Esophagus muscularis mucosa (tissue), 3 donors: ENCODE measurements around the gene RNF14.

Experiments used
- POLR2A ChIP-seq: fragments of 450-650 bp; IDR thresholded peaks from one replicate; pipeline ENCODE4 v1.6.1; 2017; ENCODE audit warnings: antibody characterized with exemption, moderate library complexity, mild to moderate bottlenecking, low read depth
- POLR2AphosphoS5 ChIP-seq, 2 donors: sonication (generic); formaldehyde crosslinking; IDR thresholded peaks; one replicate each; pipeline ENCODE4 v1.6.1; 2017; ENCODE audit warnings: antibody characterized with exemption in 2 of 2
- TF ChIP-seq, protein P1 (sequence below), 3 experiments: fragments of 200-600 bp in 2 of 3; fragments of 450-650 bp in 1 of 3; sonication (generic) in 2 of 3; IDR thresholded peaks; one replicate each; pipeline ENCODE4 v1.5.1; 2017 to 2019; ENCODE audit warnings: antibody characterized with exemption in 3 of 3, mild to moderate bottlenecking in 2 of 3, moderate library complexity in 1 of 3

- TF ChIP-seq, protein P1, sequence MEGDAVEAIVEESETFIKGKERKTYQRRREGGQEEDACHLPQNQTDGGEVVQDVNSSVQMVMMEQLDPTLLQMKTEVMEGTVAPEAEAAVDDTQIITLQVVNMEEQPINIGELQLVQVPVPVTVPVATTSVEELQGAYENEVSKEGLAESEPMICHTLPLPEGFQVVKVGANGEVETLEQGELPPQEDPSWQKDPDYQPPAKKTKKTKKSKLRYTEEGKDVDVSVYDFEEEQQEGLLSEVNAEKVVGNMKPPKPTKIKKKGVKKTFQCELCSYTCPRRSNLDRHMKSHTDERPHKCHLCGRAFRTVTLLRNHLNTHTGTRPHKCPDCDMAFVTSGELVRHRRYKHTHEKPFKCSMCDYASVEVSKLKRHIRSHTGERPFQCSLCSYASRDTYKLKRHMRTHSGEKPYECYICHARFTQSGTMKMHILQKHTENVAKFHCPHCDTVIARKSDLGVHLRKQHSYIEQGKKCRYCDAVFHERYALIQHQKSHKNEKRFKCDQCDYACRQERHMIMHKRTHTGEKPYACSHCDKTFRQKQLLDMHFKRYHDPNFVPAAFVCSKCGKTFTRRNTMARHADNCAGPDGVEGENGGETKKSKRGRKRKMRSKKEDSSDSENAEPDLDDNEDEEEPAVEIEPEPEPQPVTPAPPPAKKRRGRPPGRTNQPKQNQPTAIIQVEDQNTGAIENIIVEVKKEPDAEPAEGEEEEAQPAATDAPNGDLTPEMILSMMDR (IDR thresholded peaks at IDR 0.05), result no peak
- TF ChIP-seq POLR2A (no peak), POLR2AphosphoS5 (IDR thresholded peaks at IDR 0.05) (no peak)
Measured at GRCh38 chr5:142020122-142020659, 51.3 kb downstream of the RNF14 start.
